Breast epithelium (tissue), 4 donors: ENCODE data around the gene ALPK3. TPM values are rescaled to one million over a fixed set of nuclear protein-coding genes. Genes with fewer than 3 reads are reported as not detected.

Experiments
- DNase-seq, 2 donors: peaks; one replicate each; pipeline ENCODE4 v3.0.0-alpha.2; 2019; ENCODE audit warnings: low spot score in 2 of 2
- H3K27ac ChIP-seq, 2 donors: fragments of 200-600 bp; sonication (generic) in 1 of 2; one replicate each; pipeline ENCODE4 v1.5.1; 2016 to 2019; ENCODE audit warnings: mild to moderate bottlenecking in 1 of 2
- H3K27me3 ChIP-seq, 2 donors: fragments of 200-600 bp; sonication (generic) in 1 of 2; one replicate each; pipeline versions ENCODE4 v1.5.1 to v1.6.0; 2017 to 2019; ENCODE audit warnings: control low read depth in 1 of 2, mild to moderate bottlenecking in 1 of 2
- H3K36me3 ChIP-seq: fragments of 200-600 bp; one replicate; pipeline ENCODE4 v1.5.1; 2019
- H3K4me1 ChIP-seq, 2 donors: fragments of 200-600 bp; sonication (generic); one replicate each; pipeline ENCODE4 v1.5.1; 2016 to 2019; ENCODE audit warnings: control low read depth in 1 of 2
- H3K4me3 ChIP-seq, 3 donors: fragments of 200-600 bp; sonication (generic); 1 replicate in 2 of 3; 2 replicates in 1 of 3; pipeline ENCODE4 v1.5.1; 2016 to 2019; ENCODE audit warnings: mild to moderate bottlenecking in 3 of 3, moderate library complexity in 2 of 3
- H3K9me3 ChIP-seq, 2 donors: fragments of 200-600 bp; sonication (generic) in 1 of 2; one replicate each; pipeline ENCODE4 v1.5.1; 2016 to 2019; ENCODE audit warnings: control low read depth in 1 of 2
- POLR2A ChIP-seq: fragments of 450-650 bp; IDR thresholded peaks from one replicate; pipeline ENCODE4 v1.6.1; 2016; ENCODE audit warnings: antibody characterized with exemption, mild to moderate bottlenecking, moderate library complexity
- POLR2AphosphoS5 ChIP-seq, 3 donors: sonication (generic); formaldehyde crosslinking; IDR thresholded peaks; one replicate each; pipeline ENCODE4 v1.6.1; 2017; ENCODE audit warnings: antibody characterized with exemption in 3 of 3
- intact Hi-C: fragments of 100-400 bp; cut with DNase I; formaldehyde crosslinking; loops from one replicate; pipeline ENCODE4 v1.15.1; 2023; ENCODE audit warnings: low total_unique reads
- total RNA-seq, 3 donors: library from RNA; depleted of rRNA; stranded (reverse); fragments of >200 nt; gene quantifications; one replicate each; pipeline ENCODE4 v1.1.0, GENCODE V29; 2016
- TF ChIP-seq, protein P1 (sequence below), 3 donors: fragments of 450-650 bp; IDR thresholded peaks; one replicate each; pipeline ENCODE4 v1.5.1; 2016 to 2017; ENCODE audit warnings: antibody characterized with exemption in 3 of 3, mild to moderate bottlenecking in 3 of 3, moderate library complexity in 3 of 3

Gene ALPK3
- total RNA-seq, 3 donors from 2014 or later = 1.6 to 3.4 (median 2.6) TPM

GRCh38 chr15:84894736-84895425 is 77.7 kb downstream of the ALPK3 start:
- H3K4me3 ChIP-seq = no peak overlapping the region
- no peaks in the 10 kb centered on the region for H3K9me3 ChIP-seq
- no peaks in the 10 kb centered on the region for H3K4me1 ChIP-seq
- peak overlapping the region in 1 of 2 donors; percentile 62 for H3K27ac ChIP-seq
- no peaks in the 10 kb centered on the region for H3K27me3 ChIP-seq
- H3K36me3 ChIP-seq = no peaks in the 10 kb centered on the region
- DNase-seq = no peak
- intact Hi-C loops = no loop called here
- TF ChIP-seq, protein P1, sequence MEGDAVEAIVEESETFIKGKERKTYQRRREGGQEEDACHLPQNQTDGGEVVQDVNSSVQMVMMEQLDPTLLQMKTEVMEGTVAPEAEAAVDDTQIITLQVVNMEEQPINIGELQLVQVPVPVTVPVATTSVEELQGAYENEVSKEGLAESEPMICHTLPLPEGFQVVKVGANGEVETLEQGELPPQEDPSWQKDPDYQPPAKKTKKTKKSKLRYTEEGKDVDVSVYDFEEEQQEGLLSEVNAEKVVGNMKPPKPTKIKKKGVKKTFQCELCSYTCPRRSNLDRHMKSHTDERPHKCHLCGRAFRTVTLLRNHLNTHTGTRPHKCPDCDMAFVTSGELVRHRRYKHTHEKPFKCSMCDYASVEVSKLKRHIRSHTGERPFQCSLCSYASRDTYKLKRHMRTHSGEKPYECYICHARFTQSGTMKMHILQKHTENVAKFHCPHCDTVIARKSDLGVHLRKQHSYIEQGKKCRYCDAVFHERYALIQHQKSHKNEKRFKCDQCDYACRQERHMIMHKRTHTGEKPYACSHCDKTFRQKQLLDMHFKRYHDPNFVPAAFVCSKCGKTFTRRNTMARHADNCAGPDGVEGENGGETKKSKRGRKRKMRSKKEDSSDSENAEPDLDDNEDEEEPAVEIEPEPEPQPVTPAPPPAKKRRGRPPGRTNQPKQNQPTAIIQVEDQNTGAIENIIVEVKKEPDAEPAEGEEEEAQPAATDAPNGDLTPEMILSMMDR (IDR thresholded peaks at IDR 0.05) = no peak
- TF ChIP-seq POLR2A (no peak), POLR2AphosphoS5 (IDR thresholded peaks at IDR 0.05) (peak in 1 of 3 donors; percentile 20)

GRCh38 chr15:84898761-84899160 is 81.6 kb downstream of the ALPK3 start:
- DNase-seq = no peak
- H3K9me3 ChIP-seq = no peaks in the 10 kb centered on the region
- H3K4me1 ChIP-seq = no peaks in the 10 kb centered on the region
- H3K27ac ChIP-seq = no peak overlapping the region
- H3K27me3 ChIP-seq = no peaks in the 10 kb centered on the region
- intact Hi-C loops = no loop called here
- no peak overlapping the region for H3K4me3 ChIP-seq
- H3K36me3 ChIP-seq = no peaks in the 10 kb centered on the region
- TF ChIP-seq POLR2AphosphoS5 (IDR thresholded peaks at IDR 0.05) (no peak), POLR2A (no peak)
- TF ChIP-seq, protein P1 (IDR thresholded peaks at IDR 0.05) = no peak

- DNase-seq = no peak
- Histone ChIP-seq H3K4me3 (no peak overlapping the region), H3K9me3 (no peaks in the 10 kb centered on the region), H3K36me3 (no peaks in the 10 kb centered on the region), H3K27ac (no peak overlapping the region), H3K27me3 (no peaks in the 10 kb centered on the region), H3K4me1 (no peaks in the 10 kb centered on the region)
- TF ChIP-seq, protein P1 (IDR thresholded peaks at IDR 0.05) = no peak
- no peak for TF ChIP-seq POLR2A
- intact Hi-C loops = no loop called here
Observed at GRCh38 chr15:84899750-84900149, 82.6 kb downstream of the ALPK3 start.

DNA sequence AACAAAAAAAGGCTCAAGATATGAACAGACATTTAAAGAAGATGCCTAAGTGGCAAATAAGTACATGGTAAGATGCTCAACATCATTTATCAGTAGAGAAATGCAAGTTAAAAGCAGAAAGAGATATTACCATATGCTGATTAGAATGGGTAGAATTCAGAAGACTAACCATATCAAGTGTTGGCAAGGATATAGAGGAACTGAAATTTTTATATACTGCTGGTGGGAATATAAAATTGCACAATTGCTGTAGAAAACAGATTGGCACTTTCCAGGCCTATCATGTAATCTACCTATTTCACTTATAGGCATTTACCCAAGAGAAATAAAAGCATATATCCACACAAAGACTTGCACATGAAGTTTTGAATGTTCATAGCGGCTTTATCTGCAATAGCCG is 84.4 kb downstream of the ALPK3 start:
- DNase-seq = no peak
- no peaks in the 10 kb centered on the region for H3K27me3 ChIP-seq
- no peaks in the 10 kb centered on the region for H3K4me1 ChIP-seq
- TF ChIP-seq POLR2A = no peak
- TF ChIP-seq, protein P1 (IDR thresholded peaks at IDR 0.05) = no peak
- H3K36me3 ChIP-seq = no peaks in the 10 kb centered on the region
- no peaks in the 10 kb centered on the region for H3K9me3 ChIP-seq
- intact Hi-C loops = no loop called here
- no peak overlapping the region for H3K4me3 ChIP-seq
- no peak overlapping the region for H3K27ac ChIP-seq

DNA sequence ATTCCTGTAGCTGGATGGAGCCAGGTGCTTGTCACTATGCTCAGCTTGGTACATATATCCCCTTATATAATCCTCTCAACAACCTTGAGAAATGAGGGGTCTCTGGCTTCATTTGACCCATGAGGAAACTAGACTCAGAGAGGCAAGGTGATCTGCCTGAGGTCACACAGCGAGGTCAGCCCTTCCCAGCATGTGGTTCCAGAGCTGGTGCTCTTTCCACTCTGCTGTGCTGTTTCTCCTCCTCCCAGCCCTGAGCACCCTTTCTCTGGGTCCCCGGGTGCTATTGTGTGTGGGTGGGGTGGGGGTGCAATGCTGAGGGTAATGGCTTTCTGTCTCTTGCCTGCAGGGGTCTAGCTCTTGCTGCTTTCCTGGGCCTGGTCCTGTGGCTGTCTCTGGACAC is 86.6 kb downstream of the ALPK3 start:
- intact Hi-C loops = no loop called here
- no peaks in the 10 kb centered on the region for H3K36me3 ChIP-seq
- no peaks in the 10 kb centered on the region for H3K4me1 ChIP-seq
- peak overlapping the region in 1 of 2 donors; percentile 38 for H3K27ac ChIP-seq
- no peaks in the 10 kb centered on the region for H3K9me3 ChIP-seq
- no peak for TF ChIP-seq POLR2A
- TF ChIP-seq POLR2AphosphoS5 (IDR thresholded peaks at IDR 0.05) = no peak
- TF ChIP-seq, protein P1 (IDR thresholded peaks at IDR 0.05) = no peak
- no peak overlapping the region for H3K4me3 ChIP-seq
- DNase-seq = no peak
- no peaks in the 10 kb centered on the region for H3K27me3 ChIP-seq
